HT-29 (cell line): ENCODE data around the gene GFRA4. TPM values are rescaled to one million over a fixed set of nuclear protein-coding genes. Genes with fewer than 3 reads are reported as not detected.

Experiments used
- DNase-seq: peaks from one replicate; pipeline ENCODE4 v3.0.0-alpha.2; 2015; ENCODE audit warnings: low spot score
- total RNA-seq: library from RNA; depleted of rRNA; stranded (reverse); fragments of >200 nt; shearing (Covaris generic); gene quantifications from 2 replicates; pipeline ENCODE4 v1.2.3, GENCODE V29; 2014; rRNA removed

The GFRA4 gene
- not detected in 2 replicates for total RNA-seq

- DNase-seq: no peak
Observed at GRCh38 chr20:3663031-3663701, at the start of gene GFRA4. Gene GFRA4, minus strand, starts transcription at chr20:3663399. Its CDS starts 0 bp downstream, at chr20:3663399.

DNA sequence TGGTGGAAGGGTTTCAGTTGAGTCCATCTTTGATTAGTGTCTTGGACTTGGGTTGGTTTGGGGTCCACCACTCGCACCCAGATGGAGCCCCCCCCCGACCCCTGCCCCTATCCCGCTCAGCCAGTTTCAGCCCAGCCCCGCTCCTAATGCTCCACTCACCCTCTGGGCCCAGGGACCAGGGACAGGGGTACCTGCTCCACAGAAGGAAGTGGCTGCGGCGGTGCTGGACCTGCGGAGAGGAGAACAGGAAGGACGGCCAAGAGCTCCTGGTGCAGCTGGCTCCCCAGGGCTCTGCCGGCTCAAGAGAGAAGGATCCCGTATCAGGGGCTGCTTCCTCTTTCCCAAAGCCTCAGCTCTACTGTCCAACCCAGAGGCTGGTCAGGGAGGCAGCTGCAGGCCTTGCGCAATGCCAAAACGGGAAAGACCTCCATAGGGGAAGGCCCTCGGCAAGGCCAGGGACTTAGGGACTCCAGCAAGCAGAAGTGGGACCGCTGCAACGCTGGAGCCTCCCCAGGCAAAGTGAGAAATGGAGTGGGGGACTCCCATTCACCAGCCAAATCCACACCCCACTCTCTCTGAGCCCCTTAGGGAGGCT lies 49.2 kb upstream of the GFRA4 start, which contains the start of gene SIGLEC1:
TSS of gene SIGLEC1 (minus strand) at position 322 of the 595 bp plus-strand sequence. CDS start 5,472 bp downstream, outside the sequence.
- no peak for DNase-seq

DNA sequence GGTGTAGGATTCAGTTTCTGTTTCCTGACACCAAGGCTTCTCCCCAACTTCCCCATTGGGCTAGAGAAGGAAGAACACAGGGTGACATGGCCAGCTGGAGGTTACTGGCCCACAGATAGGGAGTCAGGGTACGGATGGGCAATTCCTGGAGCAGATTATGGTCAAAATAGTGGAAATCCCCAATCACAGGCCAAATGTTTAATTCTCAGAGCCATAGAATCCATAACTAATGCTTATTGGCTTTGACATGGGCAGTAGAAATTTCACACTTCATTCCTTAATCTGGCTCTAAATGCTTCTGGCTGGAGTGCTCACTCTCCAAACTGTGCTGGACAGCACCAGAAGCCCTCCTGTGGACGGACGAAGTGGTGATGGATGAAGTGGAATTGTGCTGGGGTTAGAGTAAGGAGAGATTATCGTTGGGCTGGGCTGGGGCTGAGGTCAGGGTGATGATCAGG lies 48.3 kb upstream of the GFRA4 start:
- no peak for DNase-seq

DNA sequence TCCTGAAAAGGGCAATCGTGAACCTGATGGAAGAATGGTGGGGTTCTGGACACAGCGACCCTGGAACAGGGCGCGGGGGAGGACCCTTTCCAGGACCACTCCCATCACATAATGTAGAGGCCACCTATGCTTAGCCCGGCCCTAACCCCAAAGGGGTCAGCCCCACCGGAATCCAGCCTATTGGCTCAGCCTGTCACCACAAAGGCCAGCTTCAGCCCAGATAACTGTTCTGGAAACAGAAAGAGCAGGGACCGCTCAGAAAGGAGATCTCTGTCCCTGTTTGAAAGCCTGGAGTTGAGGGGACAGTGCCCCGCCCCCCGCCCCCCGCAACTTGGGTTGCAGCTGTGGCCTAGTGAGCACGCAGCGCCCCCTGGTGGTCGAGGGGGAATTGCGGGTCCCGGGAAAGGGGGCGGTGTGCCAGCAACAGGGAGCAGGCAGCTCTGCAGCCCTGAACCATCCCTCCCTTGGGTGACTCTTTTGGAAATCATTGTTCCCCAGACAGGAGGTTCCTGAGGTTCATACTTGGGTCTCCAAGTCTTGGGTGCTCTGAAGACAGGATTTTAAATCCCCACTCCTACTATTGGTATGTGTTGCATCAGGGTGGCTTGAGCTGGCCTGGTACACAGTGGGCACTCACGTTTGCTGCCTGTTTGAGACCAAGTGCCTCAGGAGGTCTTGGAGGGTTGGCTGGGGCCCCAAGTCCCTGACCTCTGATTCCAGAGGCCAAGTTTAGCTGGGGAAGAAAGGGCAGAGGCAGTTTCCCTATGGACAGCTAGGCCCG lies 47.7 kb upstream of the GFRA4 start:
- peak; percentile 65 for DNase-seq

DNA sequence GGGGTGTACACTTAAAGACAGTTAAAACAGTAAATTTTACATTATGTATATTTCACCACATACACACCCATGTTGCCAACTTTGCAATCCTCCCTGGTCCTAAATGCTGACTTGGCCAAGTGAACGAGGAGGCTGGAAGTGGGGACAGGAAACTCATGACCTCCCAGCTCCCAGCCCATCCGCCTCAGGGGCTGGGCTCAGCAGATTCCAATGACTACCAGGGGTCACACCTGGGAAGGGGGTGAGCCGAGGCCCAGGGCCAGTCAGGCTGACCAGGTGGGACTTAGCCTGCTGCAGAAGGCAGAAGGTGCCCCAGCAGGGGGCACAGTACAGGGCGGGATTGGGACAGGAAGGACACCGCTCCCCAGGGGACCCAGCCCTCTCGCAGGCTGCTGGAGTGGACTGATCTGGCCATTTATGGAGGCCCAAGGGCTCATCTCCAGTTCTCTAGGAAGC lies 46.8 kb upstream of the GFRA4 start:
- DNase-seq: no peak

GRCh38 chr20:3707508-3707899 lies 44.3 kb upstream of the GFRA4 start:
- no peak for DNase-seq

- no peak for DNase-seq
Observed at GRCh38 chr20:3706774-3707507, 43.7 kb upstream of the GFRA4 start.

- DNase-seq: no peak
Observed at GRCh38 chr20:3705970-3706739, 43.0 kb upstream of the GFRA4 start.

GRCh38 chr20:3705491-3705969 lies 42.3 kb upstream of the GFRA4 start:
- DNase-seq: no peak

DNA sequence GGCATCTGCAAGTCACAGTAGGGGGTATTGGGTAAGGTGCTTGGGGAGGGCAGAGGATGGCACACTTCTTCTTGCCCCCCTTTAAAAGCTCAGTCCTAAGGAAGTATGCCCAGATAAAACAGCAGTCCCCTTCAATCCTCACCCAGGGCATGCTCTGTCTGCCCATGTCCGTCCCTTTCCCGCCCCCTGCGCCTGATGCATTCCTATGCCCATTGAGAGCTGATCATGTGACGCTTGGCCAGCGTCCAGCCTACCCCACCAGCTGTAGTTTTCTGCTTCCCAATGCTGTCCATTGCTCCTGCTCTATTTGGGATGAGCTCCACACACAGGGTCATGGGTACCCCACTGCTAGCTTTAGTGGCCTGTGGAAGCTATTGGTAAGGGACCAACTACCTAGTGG lies 40.9 kb upstream of the GFRA4 start:
- no peak for DNase-seq

DNA sequence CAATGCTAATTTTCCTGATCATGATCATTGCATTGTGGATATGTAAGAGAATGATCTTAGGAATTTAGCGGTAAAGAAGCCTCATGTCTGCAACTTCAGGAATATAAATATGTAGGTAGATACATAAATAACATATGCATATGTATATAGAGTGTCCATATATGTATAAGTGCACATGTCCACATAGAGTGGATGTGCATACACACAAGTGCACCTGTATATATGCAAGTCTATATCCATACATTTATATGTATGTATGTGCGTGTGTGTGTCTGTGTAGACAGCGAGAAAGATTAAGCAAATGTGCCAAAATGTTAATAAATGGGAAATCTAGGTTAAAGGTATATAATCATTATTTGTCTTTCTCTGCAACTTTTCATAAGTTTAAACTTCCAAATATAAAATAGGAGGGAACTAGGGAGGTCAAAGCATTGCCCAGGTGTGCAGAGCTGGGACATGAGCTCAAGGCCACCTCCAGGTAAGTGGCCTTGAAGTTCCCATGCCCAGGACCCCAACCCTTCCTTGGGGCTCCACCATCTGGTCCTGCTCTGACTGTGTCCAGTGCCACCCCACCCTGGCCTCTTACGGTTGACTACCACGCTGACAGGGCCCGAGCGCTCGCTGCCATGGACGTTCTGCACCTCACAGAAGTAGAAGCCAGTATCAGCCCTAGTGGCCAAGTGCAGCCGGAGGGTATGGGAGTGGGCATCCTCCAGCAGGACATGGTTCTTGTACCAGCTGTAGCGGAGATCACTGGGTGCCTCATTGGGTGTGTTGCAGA lies 39.6 kb upstream of the GFRA4 start:
- DNase-seq: no peak

DNA sequence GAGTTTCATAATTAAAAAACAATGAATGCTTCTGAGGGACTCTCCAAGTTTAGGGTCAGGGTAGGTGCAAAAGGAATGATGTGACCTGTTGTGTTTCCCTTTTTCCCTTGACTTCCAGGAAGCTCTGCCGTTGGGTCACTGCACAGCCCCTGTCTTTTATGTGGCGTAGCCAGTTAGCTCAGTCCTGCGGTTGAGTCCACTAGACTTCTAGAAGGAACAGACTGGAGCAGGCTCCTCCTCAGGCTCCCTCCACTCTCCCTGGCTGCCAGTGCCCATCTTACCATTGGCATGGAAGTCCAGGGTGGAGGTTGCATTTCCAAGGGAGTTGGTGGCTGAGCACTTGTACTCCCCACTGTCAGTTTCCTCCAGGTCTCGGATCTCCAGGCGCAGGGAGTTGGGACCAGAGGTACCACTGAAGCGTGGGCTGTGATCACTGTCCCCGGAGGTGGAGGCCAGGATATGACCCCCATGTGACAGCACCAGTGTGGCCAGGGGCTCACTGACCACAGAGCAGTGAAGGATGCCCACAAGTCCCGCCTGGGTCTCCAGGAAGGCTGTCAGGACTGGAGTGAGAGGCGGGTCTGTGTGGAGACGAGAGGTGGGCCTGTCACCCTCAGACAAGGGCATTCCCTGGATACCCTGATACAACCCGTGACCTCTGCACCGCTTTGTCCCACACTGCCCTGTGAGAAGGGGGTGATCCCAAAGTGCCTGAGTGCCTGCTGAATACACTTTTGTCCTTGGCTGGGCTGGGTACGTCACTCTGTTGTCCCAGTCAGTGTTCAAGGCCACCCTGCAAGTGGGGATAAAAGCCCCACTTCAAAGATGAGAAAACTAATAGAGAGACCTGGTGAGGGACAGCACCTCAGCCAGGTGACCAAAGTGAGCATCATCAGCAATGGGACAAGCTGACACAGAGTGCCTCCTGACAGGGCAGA lies 38.1 kb upstream of the GFRA4 start:
- no peak for DNase-seq

- DNase-seq: no peak
Observed at GRCh38 chr20:3699037-3699436, 35.8 kb upstream of the GFRA4 start.

DNA sequence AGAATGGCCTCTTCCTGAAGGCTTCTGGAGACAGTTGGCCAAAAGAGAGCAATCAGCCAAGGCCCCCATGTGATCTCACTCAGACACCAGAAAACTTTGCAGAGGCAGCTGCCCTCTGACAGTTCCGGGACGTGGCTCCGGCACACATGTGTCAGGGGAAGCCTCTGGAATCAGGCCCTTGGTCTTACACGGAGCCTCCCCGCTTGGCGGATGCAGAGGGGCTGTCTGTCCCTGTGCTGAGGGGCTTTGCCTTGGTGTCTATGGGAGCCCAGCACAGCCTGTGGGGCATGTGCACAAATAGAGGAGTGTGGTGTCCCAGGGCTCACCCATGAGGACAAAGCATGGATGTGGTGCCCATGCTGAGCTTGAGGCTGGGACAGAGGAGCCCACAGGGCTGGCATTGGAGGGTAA lies 35.4 kb upstream of the GFRA4 start:
- DNase-seq: no peak

DNA sequence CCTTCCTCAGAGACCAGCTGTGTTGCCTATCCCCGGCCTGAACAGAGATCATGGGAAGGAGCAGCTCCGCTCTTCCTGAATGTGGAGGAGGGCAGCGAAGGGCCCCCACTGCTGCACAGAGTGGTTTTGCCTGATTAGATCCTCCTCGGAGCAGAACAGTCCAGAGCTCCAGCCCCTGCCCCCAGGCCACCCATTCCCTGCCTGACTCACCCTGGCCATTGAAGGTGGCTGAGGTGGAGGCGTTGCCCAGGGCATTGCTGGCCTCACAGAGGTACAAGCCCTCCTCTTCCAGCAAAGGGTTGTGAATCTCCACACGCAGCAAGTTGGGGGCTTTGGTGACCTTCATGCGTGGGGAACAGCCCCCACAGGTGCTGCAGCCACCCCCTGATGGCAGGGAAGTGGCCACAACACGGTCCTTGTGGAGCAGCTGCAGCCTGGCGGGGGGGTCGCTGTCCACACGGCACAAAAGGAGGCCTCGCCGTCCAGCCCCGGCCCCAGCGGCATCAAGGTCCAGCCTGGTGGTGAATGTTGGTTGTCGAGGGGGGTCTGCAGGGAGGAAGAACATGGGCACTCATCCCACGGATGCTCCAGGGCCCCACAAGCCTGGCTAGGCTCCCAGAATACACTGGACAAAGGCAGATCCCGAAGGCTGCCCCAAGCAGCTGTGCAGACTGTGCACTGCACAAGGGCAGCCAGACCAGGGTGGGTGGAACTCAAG lies 34.5 kb upstream of the GFRA4 start:
- DNase-seq: no peak

GRCh38 chr20:3696745-3697587 lies 33.8 kb upstream of the GFRA4 start:
- no peak for DNase-seq

DNA sequence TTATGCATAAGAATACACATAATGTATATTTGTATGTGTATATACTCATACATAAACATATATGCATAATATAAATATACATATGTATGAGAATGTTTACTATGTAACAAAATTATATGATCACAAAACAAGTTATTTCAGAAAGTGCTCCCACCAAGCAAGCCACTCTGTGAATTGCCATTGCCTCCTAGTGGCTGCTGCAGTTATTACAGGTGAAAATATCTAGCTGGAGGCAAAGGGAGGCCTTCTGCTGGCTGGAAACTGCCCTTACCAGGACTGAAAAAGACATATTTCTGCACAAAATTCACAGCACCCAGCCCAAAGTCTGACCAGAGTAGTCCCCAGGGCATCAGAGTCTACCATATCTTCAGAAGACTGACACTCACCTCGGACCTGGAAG lies 33.0 kb upstream of the GFRA4 start:
- DNase-seq: peak; percentile 46
